ENCODE data around the gene SENP2. TPM values are rescaled to one million over a fixed set of nuclear protein-coding genes. Genes with fewer than 3 reads are reported as not detected.
"Not testable (repeated sequence)": the region's sequence is repeated elsewhere in the genome, so short reads cannot be mapped to it uniquely, and the experiment has no call there.

SENP2 gene
- total RNA-seq (45.7 TPM), polyA plus RNA-seq (21.9 TPM)

DNA sequence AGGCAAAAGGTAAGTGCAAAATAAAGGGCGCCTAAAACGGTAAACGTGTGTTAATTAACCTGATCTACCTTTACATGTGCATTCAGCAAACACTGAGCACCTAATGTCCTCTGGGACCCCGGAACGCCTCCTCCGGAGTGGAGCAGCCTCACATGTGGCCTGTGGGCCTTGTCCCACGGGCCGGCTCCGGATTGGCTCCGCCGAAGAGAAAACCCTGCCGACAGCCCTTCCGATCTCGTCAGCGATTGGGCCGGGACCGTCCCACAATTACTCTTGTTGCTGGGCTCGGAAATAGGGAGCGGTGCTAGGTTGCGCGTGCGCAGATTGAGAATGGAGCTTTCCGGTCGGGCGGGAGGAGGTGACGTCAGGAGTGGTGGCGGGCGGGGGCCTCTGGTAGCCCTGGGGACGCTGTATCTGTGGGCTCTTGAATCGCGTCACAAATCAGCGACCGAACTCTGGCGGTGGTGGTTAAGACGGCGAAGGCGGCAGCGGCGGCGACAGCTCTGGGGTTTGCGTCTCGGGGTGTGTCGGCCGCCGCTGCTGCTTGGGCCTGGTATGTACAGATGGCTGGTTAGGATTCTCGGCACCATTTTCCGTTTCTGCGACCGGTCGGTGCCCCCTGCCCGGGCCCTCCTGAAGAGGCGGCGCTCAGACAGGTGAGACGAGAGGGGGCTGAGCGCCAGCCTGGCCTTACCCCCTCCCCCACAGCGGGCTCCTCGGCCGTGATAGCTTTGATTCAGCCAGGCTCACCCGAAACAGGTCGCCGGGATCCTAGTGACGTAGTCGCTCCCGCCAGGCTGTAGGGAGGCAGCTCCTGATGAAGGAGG, at the start of gene SENP2:
Gene SENP2, plus strand, starts transcription at position 437 of the 827 bp plus-strand sequence. Its CDS starts 119 bp downstream, at position 556.
- no peaks in the 10 kb centered on the region for H3K36me3 ChIP-seq (ENCODE audit: insufficient read depth)
- under 1% methylated on average over 64 of the region's 64 CpGs for WGBS
- DNase-seq (ENCODE audit: extremely low spot score): peak; percentile 99
- H3K4me3 ChIP-seq (ENCODE audit: low read depth, low read length): peak within 1 kb of the TSS; percentile 78
- H3K27ac ChIP-seq (ENCODE audit: low read depth): peak within 1 kb of the TSS; percentile 94
- H3K4me1 ChIP-seq (ENCODE audit: insufficient read depth): no peaks in the 10 kb centered on the region

DNA sequence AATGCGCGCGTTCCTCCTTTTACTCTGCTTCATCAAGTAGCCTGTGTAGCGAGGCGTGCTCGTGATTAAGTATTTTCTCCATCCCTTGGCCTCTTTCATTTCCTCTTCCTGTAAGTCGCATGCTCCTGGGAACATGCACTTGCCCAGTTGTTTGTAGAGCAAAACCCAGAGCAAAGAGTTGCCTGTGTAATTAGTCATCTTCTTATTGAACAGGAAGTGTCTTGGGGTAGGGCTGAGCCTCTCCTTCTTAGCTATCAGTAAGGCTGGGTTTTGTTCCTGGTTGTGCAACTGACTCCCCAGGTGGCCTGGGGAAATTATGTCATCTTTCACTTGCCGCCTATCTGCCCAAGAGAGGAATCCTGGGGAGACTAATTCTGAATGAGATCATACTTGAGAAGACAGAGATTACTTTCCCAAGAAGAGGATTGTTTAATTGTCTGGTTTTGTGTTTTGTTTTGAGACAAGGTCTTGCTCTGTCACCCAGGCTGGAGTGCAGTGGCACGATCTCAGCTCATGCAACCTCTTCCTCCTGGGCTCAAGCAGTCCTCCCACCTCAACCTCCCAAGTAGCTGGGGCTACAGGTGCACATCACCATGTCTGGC, 48.6 kb upstream of the SENP2 start:
- Histone ChIP-seq H3K36me3 (ENCODE audit: insufficient read depth) (no peaks in the 10 kb centered on the region), H3K4me3 (ENCODE audit: low read depth, low read length) (no peak overlapping the region), H3K4me1 (ENCODE audit: insufficient read depth) (no peaks in the 10 kb centered on the region), H3K27ac (ENCODE audit: low read depth) (no peak overlapping the region)
- DNase-seq (ENCODE audit: extremely low spot score): no peak
- 60% methylated on average over 9 of the region's 9 CpGs for WGBS

DNA sequence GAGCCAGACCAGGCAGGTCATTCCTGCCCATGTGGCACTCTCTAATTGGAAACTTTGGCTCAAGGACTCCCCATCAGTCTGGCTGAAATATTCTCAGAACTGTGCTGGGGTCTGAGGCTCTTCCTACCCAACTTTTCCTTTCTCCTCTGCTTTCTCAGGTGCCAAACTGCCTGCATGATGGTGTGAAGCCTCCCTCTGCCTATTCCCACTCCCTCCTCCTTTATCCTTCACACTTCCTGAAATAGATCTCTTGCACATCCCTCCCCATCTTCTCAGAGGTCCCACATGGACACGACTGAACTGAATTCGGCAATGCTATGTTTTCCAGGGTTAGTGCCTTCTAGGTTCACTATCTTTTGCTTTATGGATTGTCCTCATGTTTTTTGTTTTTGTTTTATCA, 46.2 kb upstream of the SENP2 start:
- WGBS: 72% methylated on average over 2 of the region's 2 CpGs
- no peaks in the 10 kb centered on the region for H3K36me3 ChIP-seq (ENCODE audit: insufficient read depth)
- H3K27ac ChIP-seq (ENCODE audit: low read depth): no peak overlapping the region
- no peak overlapping the region for H3K4me3 ChIP-seq (ENCODE audit: low read depth, low read length)
- DNase-seq (ENCODE audit: extremely low spot score): no peak
- H3K4me1 ChIP-seq (ENCODE audit: insufficient read depth): no peaks in the 10 kb centered on the region

DNA sequence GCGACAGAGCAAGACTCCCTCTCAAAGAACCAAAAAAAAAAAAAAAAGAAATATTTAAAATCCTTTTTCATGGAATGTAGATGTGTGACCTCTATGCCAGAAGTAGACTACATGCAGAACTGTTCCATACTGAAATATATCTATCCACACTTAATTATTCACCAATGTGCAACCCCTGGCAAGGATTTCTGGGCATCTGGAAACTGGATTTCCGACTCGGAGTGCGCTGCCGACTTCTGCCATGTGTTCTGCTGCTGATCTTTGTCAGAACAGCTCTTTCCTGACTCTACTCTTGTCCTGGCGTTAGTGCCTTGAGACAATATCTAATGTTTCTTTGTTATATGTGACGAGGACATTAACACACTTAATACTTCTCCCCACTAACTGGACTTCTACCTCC, 45.4 kb upstream of the SENP2 start:
- no peak for DNase-seq (ENCODE audit: extremely low spot score)
- Histone ChIP-seq H3K4me3 (ENCODE audit: low read depth, low read length) (no peak overlapping the region), H3K4me1 (ENCODE audit: insufficient read depth) (no peaks in the 10 kb centered on the region), H3K36me3 (ENCODE audit: insufficient read depth) (no peaks in the 10 kb centered on the region), H3K27ac (ENCODE audit: low read depth) (no peak overlapping the region)
- WGBS: 82% methylated on average over 7 of the region's 7 CpGs

DNA sequence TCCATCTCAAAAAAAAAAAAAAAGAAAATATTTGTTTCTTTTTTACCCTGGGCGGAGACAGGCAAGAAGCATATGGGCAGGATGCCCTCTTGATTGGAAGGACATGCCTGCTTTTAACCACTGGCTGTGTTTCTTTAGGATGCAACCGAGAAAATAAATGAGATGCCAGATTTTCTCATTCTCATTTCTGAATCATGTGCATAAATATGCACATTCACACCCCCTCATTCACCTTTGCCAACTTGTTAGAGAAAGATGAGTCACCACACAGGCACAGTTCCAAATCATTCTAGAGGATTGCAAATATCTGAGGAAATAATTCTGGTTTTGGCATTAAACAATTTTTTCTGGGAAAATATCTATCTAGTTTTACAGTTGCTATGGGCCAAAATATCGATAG, 37.0 kb upstream of the SENP2 start:
- no peaks in the 10 kb centered on the region for H3K36me3 ChIP-seq (ENCODE audit: insufficient read depth)
- WGBS: 37% methylated on average over 3 of the region's 3 CpGs
- no peak for DNase-seq (ENCODE audit: extremely low spot score)
- H3K27ac ChIP-seq (ENCODE audit: low read depth): peak overlapping the region; percentile 10
- no peak overlapping the region for H3K4me3 ChIP-seq (ENCODE audit: low read depth, low read length)
- no peaks in the 10 kb centered on the region for H3K4me1 ChIP-seq (ENCODE audit: insufficient read depth)

DNA sequence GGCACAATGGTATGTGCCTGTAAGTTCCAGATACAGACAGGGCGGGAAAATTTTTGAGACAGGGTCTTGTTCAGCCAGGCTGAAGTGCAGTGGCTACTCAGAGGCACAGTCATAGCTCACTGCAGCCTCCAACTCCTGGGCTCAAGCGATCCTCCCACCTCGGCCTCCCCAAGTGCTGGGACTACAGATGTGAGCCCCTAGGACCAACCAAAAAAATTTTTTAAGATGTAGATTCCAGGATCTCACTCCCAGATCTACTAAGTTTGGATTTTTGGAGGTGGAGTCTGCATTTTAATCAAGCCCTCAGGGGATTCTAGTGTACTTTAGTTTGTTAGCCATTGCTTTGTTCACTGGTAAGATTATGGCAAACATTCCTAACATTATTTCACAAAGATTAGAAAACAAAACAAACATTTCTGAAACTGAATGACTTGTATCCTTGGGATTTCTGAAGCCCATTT, 36.4 kb upstream of the SENP2 start:
- Histone ChIP-seq H3K36me3 (ENCODE audit: insufficient read depth) (no peaks in the 10 kb centered on the region), H3K27ac (ENCODE audit: low read depth) (no peak overlapping the region), H3K4me3 (ENCODE audit: low read depth, low read length) (no peak overlapping the region), H3K4me1 (ENCODE audit: insufficient read depth) (no peaks in the 10 kb centered on the region)
- DNase-seq (ENCODE audit: extremely low spot score): no peak
- 72% methylated on average over 3 of the region's 3 CpGs for WGBS

DNA sequence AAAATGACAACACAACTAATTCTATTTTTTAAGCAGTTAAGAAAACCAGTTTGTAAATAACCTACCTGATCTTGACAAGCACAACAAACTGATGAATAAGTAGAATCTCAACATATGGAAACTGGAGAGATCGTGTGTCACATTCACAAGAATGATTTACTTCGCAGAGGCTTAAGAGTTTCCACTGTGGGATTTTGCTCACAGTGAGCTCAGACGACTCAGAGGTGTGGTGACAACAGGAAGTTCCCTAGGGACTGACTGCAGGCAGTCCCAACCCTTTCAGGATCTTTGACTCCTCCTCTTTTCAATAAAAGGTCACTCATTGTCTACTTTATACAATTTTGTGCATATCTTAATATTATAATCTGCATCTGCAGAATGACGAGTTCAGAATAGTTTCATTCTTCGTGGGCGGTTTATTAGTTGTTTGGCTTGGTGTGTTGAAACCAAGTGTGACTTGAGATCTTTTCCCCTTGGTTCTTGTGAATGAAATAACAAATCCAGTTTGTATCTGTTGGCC, 33.7 kb upstream of the SENP2 start, which contains the start of gene LIPH:
Gene LIPH, minus strand, starts transcription at position 231 of the 520 bp plus-strand sequence. Its CDS starts 117 bp downstream, at position 114.
- Histone ChIP-seq H3K36me3 (ENCODE audit: insufficient read depth) (no peaks in the 10 kb centered on the region), H3K4me1 (ENCODE audit: insufficient read depth) (no peaks in the 10 kb centered on the region), H3K4me3 (ENCODE audit: low read depth, low read length) (no peak within 1 kb of the TSS), H3K27ac (ENCODE audit: low read depth) (no peak within 1 kb of the TSS)
- no peak for DNase-seq (ENCODE audit: extremely low spot score)
- 28% methylated on average over 6 of the region's 6 CpGs for WGBS

DNA sequence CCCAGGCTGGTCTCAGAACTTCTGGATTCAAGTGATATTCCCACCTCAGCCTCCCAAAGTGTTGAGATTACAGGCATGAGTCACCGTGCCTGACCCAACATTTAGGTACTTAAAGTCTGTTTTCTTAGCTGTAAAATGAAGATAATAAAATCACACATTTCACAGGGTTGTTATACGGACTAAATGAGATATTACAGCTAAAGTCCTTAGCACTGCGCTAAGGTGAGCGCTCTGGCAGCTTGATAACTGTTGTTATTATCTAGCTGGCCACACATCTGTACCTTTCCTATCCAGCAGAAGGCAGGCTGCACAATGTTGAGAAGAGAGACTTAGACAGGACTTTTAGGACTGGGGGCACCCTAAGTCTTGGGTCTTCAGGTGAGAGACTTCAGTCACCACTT, 31.0 kb upstream of the SENP2 start:
- 85% methylated on average over 4 of the region's 4 CpGs for WGBS
- no peak for DNase-seq (ENCODE audit: extremely low spot score)

DNA sequence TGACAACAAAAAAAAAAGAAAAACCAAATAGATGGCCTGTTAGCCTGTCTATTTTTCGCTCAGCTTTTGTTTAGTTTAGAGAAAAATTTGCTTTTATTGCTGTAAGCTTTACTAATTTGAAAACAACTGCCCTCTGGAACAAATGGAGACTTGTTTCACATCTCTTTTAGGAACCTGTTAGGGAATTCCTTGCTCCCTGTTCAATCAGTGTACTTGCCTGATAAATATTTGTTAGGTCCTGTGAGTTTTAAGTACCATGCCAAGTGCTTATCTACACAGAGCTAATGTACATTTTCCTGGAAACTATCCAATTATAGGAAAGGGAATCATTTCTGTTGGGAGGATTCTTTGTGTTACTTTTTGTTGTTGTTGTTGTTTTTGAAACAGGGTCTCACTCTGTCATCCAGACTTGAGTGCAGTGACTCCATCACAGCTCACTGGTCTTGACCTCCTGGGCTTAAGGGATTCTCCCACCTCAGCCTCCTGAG, 30.2 kb upstream of the SENP2 start:
- Histone ChIP-seq H3K27ac (ENCODE audit: low read depth) (no peak overlapping the region), H3K36me3 (ENCODE audit: insufficient read depth) (no peaks in the 10 kb centered on the region), H3K4me3 (ENCODE audit: low read depth, low read length) (no peak overlapping the region), H3K4me1 (ENCODE audit: insufficient read depth) (no peaks in the 10 kb centered on the region)
- WGBS: 62% methylated on average over 1 of the region's 1 CpG
- no peak for DNase-seq (ENCODE audit: extremely low spot score)

More for the DNA sequence above, 31.0 kb upstream of the SENP2 start:
- H3K36me3 ChIP-seq (ENCODE audit: insufficient read depth): no peaks in the 10 kb centered on the region
- no peak overlapping the region for H3K4me3 ChIP-seq (ENCODE audit: low read depth, low read length)
- H3K4me1 ChIP-seq (ENCODE audit: insufficient read depth): no peaks in the 10 kb centered on the region
- H3K27ac ChIP-seq (ENCODE audit: low read depth): no peak overlapping the region

DNA sequence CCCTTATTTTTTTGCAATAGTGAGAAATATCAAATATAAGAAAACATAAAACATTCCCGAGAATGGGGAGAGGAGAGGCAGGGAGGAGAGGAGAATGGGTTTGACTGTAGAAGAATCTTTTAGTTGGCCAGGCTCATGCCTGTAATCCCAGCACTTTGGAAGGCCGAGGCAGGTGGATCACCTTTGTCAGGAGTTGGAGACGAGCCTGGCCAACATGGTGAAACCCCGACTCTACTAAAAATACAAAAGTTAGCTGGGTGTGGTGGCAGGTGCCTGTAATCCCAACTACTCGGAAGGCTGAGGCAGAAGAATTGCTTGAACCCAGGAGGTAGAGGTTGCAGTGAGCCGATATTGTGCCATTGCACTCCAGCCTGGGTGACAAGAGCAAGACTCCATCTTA, 29.5 kb upstream of the SENP2 start:
- 80% methylated on average over 6 of the region's 6 CpGs for WGBS
- DNase-seq (ENCODE audit: extremely low spot score); H3K36me3 ChIP-seq (ENCODE audit: insufficient read depth); H3K27ac ChIP-seq (ENCODE audit: low read depth); H3K4me1 ChIP-seq (ENCODE audit: insufficient read depth); H3K4me3 ChIP-seq (ENCODE audit: low read depth, low read length): not testable (repeated sequence)

DNA sequence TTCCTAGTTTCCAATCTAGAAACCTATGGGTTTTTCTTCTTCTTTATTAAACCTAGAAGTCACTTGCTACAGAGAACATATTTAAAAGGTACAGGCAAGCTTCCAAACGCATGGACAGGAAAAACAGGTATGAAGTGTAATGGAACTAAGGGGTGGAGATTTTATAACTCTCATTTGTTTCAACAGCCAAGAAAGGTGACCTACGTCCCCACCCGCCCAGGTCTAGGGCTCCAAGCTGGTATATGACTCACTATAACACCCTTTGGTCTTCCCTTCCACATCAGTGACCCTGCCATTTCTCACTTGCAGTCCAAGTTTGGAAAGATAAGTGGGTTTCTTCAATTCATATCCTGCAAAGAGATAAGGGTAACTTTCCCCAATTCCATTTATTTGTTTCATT, 27.7 kb upstream of the SENP2 start:
- H3K4me3 ChIP-seq (ENCODE audit: low read depth, low read length): no peak overlapping the region
- DNase-seq (ENCODE audit: extremely low spot score): no peak
- no peaks in the 10 kb centered on the region for H3K4me1 ChIP-seq (ENCODE audit: insufficient read depth)
- no peaks in the 10 kb centered on the region for H3K36me3 ChIP-seq (ENCODE audit: insufficient read depth)
- 76% methylated on average over 3 of the region's 3 CpGs for WGBS
- H3K27ac ChIP-seq (ENCODE audit: low read depth): peak overlapping the region; percentile 71

DNA sequence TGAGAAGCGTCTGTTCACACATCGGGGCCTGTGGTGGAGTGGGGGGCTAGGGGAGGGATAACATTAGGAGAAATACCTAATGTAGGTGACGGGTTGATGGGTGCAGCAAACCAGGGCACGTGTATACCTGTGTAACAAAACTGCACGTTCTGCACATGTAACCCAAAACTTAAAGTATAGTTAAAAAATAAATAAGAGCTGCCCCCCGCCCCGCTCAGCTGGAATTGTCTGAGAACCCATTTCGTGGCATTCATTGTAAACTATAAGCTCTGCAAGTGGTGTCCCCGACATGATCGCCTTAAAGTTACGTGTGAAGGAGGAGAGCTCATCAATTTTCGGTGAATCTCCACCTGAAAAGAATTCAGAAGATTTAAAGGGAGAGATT, 26.4 kb upstream of the SENP2 start:
- Histone ChIP-seq H3K4me3 (ENCODE audit: low read depth, low read length) (no peak overlapping the region), H3K27ac (ENCODE audit: low read depth) (no peak overlapping the region), H3K36me3 (ENCODE audit: insufficient read depth) (no peaks in the 10 kb centered on the region), H3K4me1 (ENCODE audit: insufficient read depth) (no peaks in the 10 kb centered on the region)
- DNase-seq (ENCODE audit: extremely low spot score): no peak
- WGBS: 87% methylated on average over 12 of the region's 12 CpGs

DNA sequence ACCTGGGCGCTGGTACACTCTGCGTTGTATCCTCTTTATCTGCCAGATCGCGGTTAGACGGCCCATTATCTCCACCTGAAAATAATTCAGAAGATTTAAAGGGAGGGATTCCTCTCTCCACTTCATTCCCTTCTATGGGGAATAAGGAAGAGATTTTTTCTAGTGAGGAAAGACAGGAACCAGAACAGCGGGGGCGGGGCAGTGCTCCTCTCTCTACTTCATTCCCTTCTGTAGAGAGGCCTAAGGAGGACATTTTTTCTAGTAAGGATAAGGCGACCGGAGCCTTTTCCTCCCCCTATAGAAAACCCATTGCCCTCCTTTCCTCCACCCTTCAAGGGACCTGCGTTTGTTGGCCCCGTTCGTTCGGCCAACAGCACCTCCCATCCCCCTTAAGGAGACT, 25.4 kb upstream of the SENP2 start:
- whole genome bisulfite sequencing: 78% methylated on average over 13 of the region's 13 CpGs
- H3K4me3 ChIP-seq (ENCODE audit: low read depth, low read length): no peak overlapping the region
- no peaks in the 10 kb centered on the region for H3K4me1 ChIP-seq (ENCODE audit: insufficient read depth)
- no peak for DNase-seq (ENCODE audit: extremely low spot score)
- no peak overlapping the region for H3K27ac ChIP-seq (ENCODE audit: low read depth)
- H3K36me3 ChIP-seq (ENCODE audit: insufficient read depth): no peaks in the 10 kb centered on the region

All from urinary bladder (tissue), 4 donors.